GM21717 (cell line): ENCODE data around the gene CRB2.

Source experiments
- ATAC-seq: cut with Tn5 transposase; IDR thresholded peaks from one replicate; pipeline ENCODE4 v1.9.1; 2021; ENCODE audit warnings: mild to moderate bottlenecking, moderate library complexity; ENCODE audit not compliant: unreplicated experiment

CRB2 gene

DNA sequence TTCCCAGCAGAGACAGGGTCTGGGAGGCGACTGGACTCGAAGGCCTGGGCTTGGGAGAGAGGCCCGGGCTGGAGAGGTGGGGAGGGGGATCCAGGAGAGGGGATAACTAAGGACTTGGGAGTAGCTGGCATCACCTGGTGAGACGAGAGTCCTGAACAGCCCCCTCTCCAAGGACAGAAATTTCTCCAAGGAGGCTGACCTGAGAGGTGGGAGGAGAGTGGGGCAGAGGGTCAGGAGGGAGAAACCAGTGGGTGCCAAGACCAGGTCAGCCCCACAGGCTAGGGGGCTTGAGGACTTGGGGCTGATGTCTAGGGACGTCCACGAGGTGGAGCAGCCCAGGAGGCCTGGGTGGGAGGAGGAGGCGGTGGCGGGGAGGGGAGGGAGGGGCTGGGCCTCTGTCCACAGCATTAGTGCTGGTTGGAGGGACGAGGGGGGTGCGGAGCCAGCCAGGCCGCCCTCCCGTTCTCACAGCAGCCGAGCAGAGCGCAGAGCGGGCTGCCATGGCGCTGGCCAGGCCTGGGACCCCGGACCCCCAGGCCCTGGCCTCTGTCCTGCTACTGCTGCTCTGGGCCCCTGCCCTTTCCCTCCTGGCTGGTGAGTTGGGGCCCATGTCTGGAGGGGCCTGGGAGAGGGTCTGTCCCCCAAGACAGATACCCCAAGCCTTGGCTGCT is at the start of gene CRB2:
Gene CRB2 (plus strand): TSS at position 437 of the 671 bp plus-strand sequence. CDS start 64 bp downstream, at position 501.
- no peak for ATAC-seq

DNA sequence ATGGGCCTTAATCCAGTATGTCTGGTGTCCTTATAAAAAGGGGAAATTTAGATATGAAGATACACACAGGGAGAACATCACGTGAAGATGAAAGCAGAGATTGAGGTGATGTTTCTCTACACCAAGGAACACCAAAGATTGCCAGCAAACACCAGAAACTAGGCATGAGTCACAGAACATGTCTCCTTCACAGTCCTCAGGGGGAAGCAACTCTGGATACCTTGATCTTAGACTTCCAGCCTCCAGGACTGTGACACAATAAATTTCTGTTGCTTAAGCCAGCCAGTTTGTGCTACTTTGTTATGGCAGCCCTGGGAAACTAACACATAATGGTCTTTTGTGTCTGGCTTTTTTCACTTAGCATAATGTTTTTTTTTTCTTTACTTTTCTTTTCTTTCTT is 46.4 kb upstream of the CRB2 start:
- no peak for ATAC-seq

GRCh38 chr9:123310551-123311249 is 45.3 kb upstream of the CRB2 start:
- ATAC-seq: no peak

- ATAC-seq: no peak
Measured at GRCh38 chr9:123311250-123311752, 44.7 kb upstream of the CRB2 start.

GRCh38 chr9:123312306-123312877 is 43.6 kb upstream of the CRB2 start:
- no peak for ATAC-seq

DNA sequence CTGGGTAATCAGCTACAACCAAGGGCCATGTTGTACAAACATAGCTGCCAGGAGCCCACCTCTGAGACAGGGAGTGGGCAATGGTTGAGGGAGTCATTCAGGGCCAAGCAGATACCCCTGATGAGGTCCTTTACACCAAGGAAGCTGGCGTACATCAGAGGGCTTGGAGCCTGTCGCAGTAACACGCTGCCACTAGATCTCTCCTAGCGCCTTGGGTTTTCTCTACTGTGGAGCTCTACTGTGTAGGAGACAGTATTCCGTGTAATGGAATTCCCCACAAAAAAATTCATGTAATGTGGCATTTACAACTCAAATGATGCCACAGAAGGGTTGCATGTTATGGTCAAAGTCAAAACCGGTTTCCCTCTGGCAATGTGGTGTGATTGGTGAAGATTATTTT is 41.4 kb upstream of the CRB2 start:
- ATAC-seq: no peak

- ATAC-seq: no peak
Measured at GRCh38 chr9:123315635-123316034, 40.4 kb upstream of the CRB2 start.

DNA sequence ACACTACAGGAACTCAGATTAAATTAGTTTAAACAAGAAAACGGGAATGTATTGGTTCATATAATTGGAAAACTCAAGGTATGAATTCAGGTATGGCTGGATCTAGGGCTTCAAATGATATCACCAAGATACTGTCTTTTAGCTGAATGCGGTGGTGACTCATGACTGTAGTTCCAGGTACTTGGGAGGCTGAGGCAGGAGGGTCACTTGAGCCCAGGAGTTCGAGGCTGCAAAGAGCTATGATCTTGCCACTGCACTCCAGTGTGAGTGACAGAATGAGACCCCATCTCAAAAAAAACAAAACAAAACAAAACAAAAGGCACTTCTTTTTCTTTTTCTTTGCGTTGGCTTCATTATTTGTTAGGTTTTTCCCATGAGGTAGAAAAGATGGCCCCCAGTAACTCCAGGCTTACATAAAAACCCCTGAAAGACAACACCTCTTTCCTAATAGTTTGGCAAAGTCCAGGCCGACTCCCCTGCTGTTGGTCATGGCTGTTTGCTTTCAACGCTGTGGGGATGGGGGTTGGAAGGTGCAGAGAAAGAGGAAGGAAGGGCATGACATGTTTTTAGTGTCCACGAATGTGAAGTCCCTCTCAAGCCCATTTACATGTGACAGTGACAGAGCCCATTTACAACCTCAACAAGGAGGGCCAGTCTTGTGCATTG is 39.8 kb upstream of the CRB2 start:
- ATAC-seq: no peak

GRCh38 chr9:123318202-123318601 is 37.8 kb upstream of the CRB2 start:
- ATAC-seq: peak; percentile 57

- ATAC-seq: no peak
Measured at GRCh38 chr9:123318961-123319421, 37.0 kb upstream of the CRB2 start.

DNA sequence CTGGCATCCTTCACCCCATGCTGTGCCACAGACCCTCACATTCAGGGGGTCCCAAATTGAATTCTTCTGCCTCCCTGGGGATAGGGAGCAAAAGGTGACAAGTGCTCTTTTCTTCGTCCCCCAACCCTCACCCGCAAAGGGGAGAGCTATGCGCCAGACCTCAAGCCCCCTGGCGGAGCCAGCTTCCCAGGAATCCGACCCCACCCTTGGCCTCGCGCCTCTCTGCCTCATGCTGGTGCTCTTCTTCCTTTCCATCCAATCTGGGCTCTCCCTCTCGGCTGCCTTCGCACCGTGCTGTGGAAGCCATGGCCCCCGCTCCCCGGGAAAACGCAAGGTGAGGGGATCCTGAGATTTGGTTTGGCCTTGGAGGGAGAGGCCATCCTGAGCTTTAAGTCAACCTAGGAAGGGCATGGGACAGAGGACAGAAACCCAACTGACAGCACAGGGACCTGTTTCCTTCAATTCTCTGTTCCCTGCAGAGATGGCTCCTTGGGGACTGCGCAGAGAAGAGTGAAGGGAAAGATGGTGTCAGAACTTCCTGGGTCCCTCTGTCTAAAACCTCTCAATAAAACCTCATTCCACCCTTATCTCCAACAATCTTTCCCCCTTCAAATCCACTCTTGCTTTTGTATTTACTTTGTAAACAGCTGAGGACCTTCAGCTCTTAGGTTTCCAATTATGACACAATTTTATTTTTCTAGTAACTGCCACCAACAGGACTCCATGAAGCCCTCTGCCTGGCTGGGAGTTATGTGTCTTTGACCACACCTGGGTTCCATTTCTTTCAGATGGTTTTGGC is 36.3 kb upstream of the CRB2 start:
- no peak for ATAC-seq

- ATAC-seq: no peak
Measured at GRCh38 chr9:123320814-123321213, 35.2 kb upstream of the CRB2 start.

GRCh38 chr9:123321616-123322272 is 34.3 kb upstream of the CRB2 start:
- no peak for ATAC-seq

GRCh38 chr9:123322273-123323195 is 33.5 kb upstream of the CRB2 start:
- ATAC-seq: peak; percentile 62

DNA sequence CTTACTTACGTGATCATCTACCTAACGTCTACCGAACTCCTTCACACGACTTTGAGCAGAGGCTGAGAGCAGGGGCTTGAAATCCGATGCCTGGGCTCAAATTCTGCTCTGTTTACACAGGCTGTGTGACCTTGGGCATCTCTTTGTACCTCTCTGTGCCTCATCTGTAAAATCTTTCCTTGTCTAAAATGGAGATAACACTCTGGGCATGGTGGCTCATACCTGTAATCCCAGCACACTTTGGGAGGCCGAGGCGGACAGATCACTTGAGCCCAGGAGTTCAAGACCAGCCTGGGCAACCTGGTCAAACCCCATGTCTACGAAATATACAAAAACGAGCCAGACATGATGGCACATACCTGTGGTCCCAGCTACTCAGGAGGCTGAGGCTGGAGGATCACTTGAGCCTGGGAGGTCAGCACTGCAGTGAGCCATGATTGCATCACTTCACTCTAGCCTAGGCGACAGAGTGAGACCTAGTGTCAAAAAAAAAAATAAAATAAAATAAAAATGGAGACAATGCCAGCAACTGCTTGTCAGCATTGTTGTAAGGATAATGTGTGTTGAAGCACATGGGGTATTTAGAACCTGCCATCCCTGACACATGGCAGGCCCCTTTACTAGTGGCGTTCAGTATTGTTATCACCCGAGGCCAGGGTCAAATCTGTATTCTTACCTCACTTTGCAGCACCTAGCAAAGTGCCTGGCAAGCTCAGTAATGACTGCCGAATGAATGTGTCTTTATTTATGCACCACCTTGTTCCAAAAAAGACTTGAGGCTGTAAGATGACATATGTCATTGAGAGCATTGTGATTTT is 32.6 kb upstream of the CRB2 start:
- no peak for ATAC-seq

GRCh38 chr9:123324767-123325183 is 31.2 kb upstream of the CRB2 start:
- no peak for ATAC-seq

- ATAC-seq: no peak
Measured at GRCh38 chr9:123326187-123326586, 29.8 kb upstream of the CRB2 start.

GRCh38 chr9:123326662-123327093 is 29.3 kb upstream of the CRB2 start:
- ATAC-seq: no peak
